GM12891 (cell line): ENCODE data around the gene GPS2.

ENCODE experiments used
- POLR2A ChIP-seq: IDR thresholded peaks from 2 replicates; pipeline ENCODE4 v1.6.1; 2011; ENCODE audit warnings: low read depth, low read length, control low read depth
- POLR2AphosphoS5 ChIP-seq: IDR thresholded peaks from 2 replicates; pipeline ENCODE4 v1.6.1; 2011; ENCODE audit warnings: low read depth, low read length, control low read depth
- TAF1 ChIP-seq: IDR thresholded peaks from 2 replicates; pipeline ENCODE4 v1.6.1; 2011; ENCODE audit warnings: low read depth, low read length, control low read depth

- TF ChIP-seq POLR2A (no peak), POLR2AphosphoS5 (no peak), TAF1 (no peak)
Observed at GRCh38 chr17:7293159-7293558, 22.0 kb downstream of the GPS2 start.
